Measurements from ENCODE around the gene CCDC57. TPM values are rescaled to one million over a fixed set of nuclear protein-coding genes. Genes with fewer than 3 reads are reported as not detected.

Gene CCDC57
- polyA plus RNA-seq, 1 donor (not counting 4 experiments of a cell fraction or from before 2014, with no cell fraction given), result 19.2 TPM

DNA sequence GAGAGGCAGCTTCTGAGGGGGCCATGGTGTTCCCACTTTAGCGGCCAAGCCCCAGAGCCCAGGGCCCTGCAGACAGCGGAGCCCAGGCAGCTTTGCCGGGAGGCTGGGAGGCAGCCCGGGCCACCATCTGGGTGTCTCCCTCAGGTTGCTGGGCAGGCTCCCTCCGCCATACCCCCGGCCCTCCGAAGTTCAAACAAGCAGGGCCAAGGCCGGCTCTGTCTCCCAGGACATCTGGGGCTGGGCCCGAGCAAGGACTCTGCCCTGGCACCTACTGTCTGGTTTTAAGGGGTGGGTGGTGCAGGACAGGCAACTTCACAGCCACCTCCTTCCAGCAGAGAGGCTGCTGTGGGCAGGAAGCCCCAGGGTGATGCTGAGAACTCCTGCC, 149.7 kb downstream of the CCDC57 start:
- Histone ChIP-seq H3K9me1 (ENCODE audit: control insufficient read depth, extremely low read depth, insufficient read depth, low read length) (no peaks in the 10 kb centered on the region), H3K4me3 (ENCODE audit: control insufficient read depth in 2 of 3, extremely low read depth in 1 of 3, insufficient read depth in 2 of 3, low read depth in 1 of 3, low read length in 3 of 3) (no peak overlapping the region), H3K4me2 (ENCODE audit: control insufficient read depth, extremely low read depth, insufficient read depth, low read depth, low read length) (no peak overlapping the region), H3K9ac (ENCODE audit: control insufficient read depth, extremely low read depth, insufficient read depth, low read length) (no peak overlapping the region), H2AFZ (ENCODE audit: control insufficient read depth, low read length) (no peak overlapping the region), H4K20me1 (ENCODE audit: control insufficient read depth, extremely low read depth, insufficient read depth, low read length) (peaks cover 9% of the 10 kb centered on the region), H3K27ac (ENCODE audit: control insufficient read depth, insufficient read depth, low read length) (no peak overlapping the region), H3K79me2 (ENCODE audit: control insufficient read depth, insufficient read depth, low read length) (peaks cover 20% of the 10 kb centered on the region), H3K27me3 (ENCODE audit: control insufficient read depth, extremely low read depth, insufficient read depth, low read length) (no peaks in the 10 kb centered on the region), H3K36me3 (ENCODE audit: control insufficient read depth in 2 of 2, extremely low read depth in 1 of 2, insufficient read depth in 2 of 2, low read length in 2 of 2) (peaks cover 18 to 30% of the 10 kb centered on the region in 2 experiments), H3K4me1 (ENCODE audit: control insufficient read depth, extremely low read depth, insufficient read depth, low read length) (peaks cover 13% of the 10 kb centered on the region), H3K9me3 (ENCODE audit: control insufficient read depth, low read depth, low read length) (no peaks in the 10 kb centered on the region)
- DNase-seq (ENCODE audit: low read depth, low spot score), result no peak
- TF ChIP-seq EZH2 (IDR thresholded peaks at IDR 0.05; ENCODE audit: low read length), result no peak
- TF ChIP-seq, protein P1, sequence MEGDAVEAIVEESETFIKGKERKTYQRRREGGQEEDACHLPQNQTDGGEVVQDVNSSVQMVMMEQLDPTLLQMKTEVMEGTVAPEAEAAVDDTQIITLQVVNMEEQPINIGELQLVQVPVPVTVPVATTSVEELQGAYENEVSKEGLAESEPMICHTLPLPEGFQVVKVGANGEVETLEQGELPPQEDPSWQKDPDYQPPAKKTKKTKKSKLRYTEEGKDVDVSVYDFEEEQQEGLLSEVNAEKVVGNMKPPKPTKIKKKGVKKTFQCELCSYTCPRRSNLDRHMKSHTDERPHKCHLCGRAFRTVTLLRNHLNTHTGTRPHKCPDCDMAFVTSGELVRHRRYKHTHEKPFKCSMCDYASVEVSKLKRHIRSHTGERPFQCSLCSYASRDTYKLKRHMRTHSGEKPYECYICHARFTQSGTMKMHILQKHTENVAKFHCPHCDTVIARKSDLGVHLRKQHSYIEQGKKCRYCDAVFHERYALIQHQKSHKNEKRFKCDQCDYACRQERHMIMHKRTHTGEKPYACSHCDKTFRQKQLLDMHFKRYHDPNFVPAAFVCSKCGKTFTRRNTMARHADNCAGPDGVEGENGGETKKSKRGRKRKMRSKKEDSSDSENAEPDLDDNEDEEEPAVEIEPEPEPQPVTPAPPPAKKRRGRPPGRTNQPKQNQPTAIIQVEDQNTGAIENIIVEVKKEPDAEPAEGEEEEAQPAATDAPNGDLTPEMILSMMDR (optimal IDR thresholded peaks at IDR 0.05 in 1 of 3, IDR thresholded peaks at IDR 0.05 in 1 of 3, conservative IDR thresholded peaks at IDR 0.05 in 1 of 3; ENCODE audit: extremely low read depth in 1 of 3, insufficient read depth in 2 of 3, low read length in 3 of 3), result no peak
- dilution Hi-C loops (cut with MboI; ENCODE audit: extremely low pct_ligation_motif_present, low sequenced_read_pairs), result no loop called here
- FAIRE-seq, result no peak

- Histone ChIP-seq H4K20me1 (ENCODE audit: control insufficient read depth, extremely low read depth, insufficient read depth, low read length) (peaks cover 9% of the 10 kb centered on the region), H2AFZ (ENCODE audit: control insufficient read depth, low read length) (no peak overlapping the region), H3K9ac (ENCODE audit: control insufficient read depth, extremely low read depth, insufficient read depth, low read length) (no peak overlapping the region), H3K9me1 (ENCODE audit: control insufficient read depth, extremely low read depth, insufficient read depth, low read length) (no peaks in the 10 kb centered on the region), H3K4me2 (ENCODE audit: control insufficient read depth, extremely low read depth, insufficient read depth, low read depth, low read length) (no peak overlapping the region), H3K27ac (ENCODE audit: control insufficient read depth, insufficient read depth, low read length) (no peak overlapping the region), H3K4me3 (ENCODE audit: control insufficient read depth in 2 of 3, extremely low read depth in 1 of 3, insufficient read depth in 2 of 3, low read depth in 1 of 3, low read length in 3 of 3) (no peak overlapping the region), H3K9me3 (ENCODE audit: control insufficient read depth, low read depth, low read length) (no peaks in the 10 kb centered on the region), H3K4me1 (ENCODE audit: control insufficient read depth, extremely low read depth, insufficient read depth, low read length) (peaks cover 13% of the 10 kb centered on the region), H3K36me3 (ENCODE audit: control insufficient read depth in 2 of 2, extremely low read depth in 1 of 2, insufficient read depth in 2 of 2, low read length in 2 of 2) (peaks cover 20 to 30% of the 10 kb centered on the region in 2 experiments), H3K27me3 (ENCODE audit: control insufficient read depth, extremely low read depth, insufficient read depth, low read length) (no peaks in the 10 kb centered on the region), H3K79me2 (ENCODE audit: control insufficient read depth, insufficient read depth, low read length) (peaks cover 20% of the 10 kb centered on the region)
- no peak for DNase-seq (ENCODE audit: low read depth, low spot score)
- no peak for TF ChIP-seq EZH2 (IDR thresholded peaks at IDR 0.05; ENCODE audit: low read length)
- TF ChIP-seq, protein P1 (optimal IDR thresholded peaks at IDR 0.05 in 1 of 3, IDR thresholded peaks at IDR 0.05 in 1 of 3, conservative IDR thresholded peaks at IDR 0.05 in 1 of 3; ENCODE audit: extremely low read depth in 1 of 3, insufficient read depth in 2 of 3, low read length in 3 of 3), result no peak
- dilution Hi-C loops (cut with MboI; ENCODE audit: extremely low pct_ligation_motif_present, low sequenced_read_pairs), result no loop called here
- no peak for FAIRE-seq
Measured at GRCh38 chr17:82062076-82062983, 150.3 kb downstream of the CCDC57 start.

All from keratinocyte (primary cell).